Neuron (in vitro differentiated cells): ENCODE measurements around the gene SLC49A3.
"Not testable (repeated sequence)": the region's sequence is repeated elsewhere in the genome, so short reads cannot be mapped to it uniquely, and the experiment has no call there.

Experiments used
- H2AFZ ChIP-seq: one replicate; pipeline ENCODE4 v1.6.1; 2013; ENCODE audit warnings: low read depth, mild to moderate bottlenecking, inconsistent platforms, low read length, moderate library complexity
- H3K27me3 ChIP-seq: one replicate; pipeline ENCODE4 v1.6.1; 2013; ENCODE audit warnings: low read length; ENCODE audit not compliant: insufficient read depth
- H3K36me3 ChIP-seq: one replicate; pipeline ENCODE4 v1.6.1; 2013; ENCODE audit warnings: low read length; ENCODE audit not compliant: insufficient read depth
- H3K4me1 ChIP-seq: one replicate; pipeline ENCODE4 v1.6.1; 2013; ENCODE audit warnings: low read length; ENCODE audit not compliant: insufficient read depth
- H3K4me3 ChIP-seq: 2 replicates; pipeline ENCODE4 v1.5.1; 2013; ENCODE audit warnings: mild to moderate bottlenecking, low read length, moderate library complexity
- H3K9me3 ChIP-seq: one replicate; pipeline ENCODE4 v1.6.1; 2013; ENCODE audit warnings: low read length

The SLC49A3 gene

GRCh38 chr4:688854-689681, at the start of gene SLC49A3:
Gene SLC49A3, minus strand, starts transcription at chr4:689151. Its CDS starts 24 bp downstream, at chr4:689127.
- H3K4me1 ChIP-seq: no peaks in the 10 kb centered on the region
- no peaks in the 10 kb centered on the region for H3K9me3 ChIP-seq
- no peak within 1 kb of the TSS for H2AFZ ChIP-seq
- no peaks in the 10 kb centered on the region for H3K27me3 ChIP-seq
- H3K36me3 ChIP-seq: no peaks in the 10 kb centered on the region
- no peak within 1 kb of the TSS for H3K4me3 ChIP-seq

- H3K36me3 ChIP-seq: peaks cover 79% of the 10 kb centered on the region
- not testable (repeated sequence) for H3K4me1 ChIP-seq, H3K4me3 ChIP-seq, H3K27me3 ChIP-seq, H3K9me3 ChIP-seq, H2AFZ ChIP-seq
Observed at GRCh38 chr4:736561-736960, 47.6 kb upstream of the SLC49A3 start.

- Histone ChIP-seq H3K36me3 (peaks cover 77% of the 10 kb centered on the region), H2AFZ (no peak overlapping the region), H3K4me1 (no peaks in the 10 kb centered on the region), H3K9me3 (peaks cover 3% of the 10 kb centered on the region), H3K4me3 (no peak overlapping the region), H3K27me3 (no peaks in the 10 kb centered on the region)
Observed at GRCh38 chr4:735583-735982, 46.6 kb upstream of the SLC49A3 start.

GRCh38 chr4:734951-735350, 46.0 kb upstream of the SLC49A3 start:
- Histone ChIP-seq H2AFZ (no peak overlapping the region), H3K27me3 (no peaks in the 10 kb centered on the region), H3K4me1 (no peaks in the 10 kb centered on the region), H3K36me3 (peaks cover 74% of the 10 kb centered on the region), H3K4me3 (no peak overlapping the region), H3K9me3 (peaks cover 4% of the 10 kb centered on the region)

- H3K4me1 ChIP-seq: no peaks in the 10 kb centered on the region
- peaks cover 4% of the 10 kb centered on the region for H3K9me3 ChIP-seq
- H2AFZ ChIP-seq: no peak overlapping the region
- no peak overlapping the region for H3K4me3 ChIP-seq
- H3K27me3 ChIP-seq: no peaks in the 10 kb centered on the region
- peaks cover 68% of the 10 kb centered on the region for H3K36me3 ChIP-seq
Observed at GRCh38 chr4:734075-734474, 45.1 kb upstream of the SLC49A3 start.

- H3K36me3 ChIP-seq: peaks cover 64% of the 10 kb centered on the region
Observed at GRCh38 chr4:733631-733980, 44.7 kb upstream of the SLC49A3 start.

GRCh38 chr4:732911-733630, 44.1 kb upstream of the SLC49A3 start:
- Histone ChIP-seq H2AFZ (no peak overlapping the region), H3K36me3 (peaks cover 61% of the 10 kb centered on the region), H3K9me3 (peaks cover 7% of the 10 kb centered on the region), H3K4me3 (no peak overlapping the region), H3K4me1 (no peaks in the 10 kb centered on the region), H3K27me3 (no peaks in the 10 kb centered on the region)

More at GRCh38 chr4:733631-733980, 44.7 kb upstream of the SLC49A3 start:
- H3K27me3 ChIP-seq: no peaks in the 10 kb centered on the region
- H3K4me3 ChIP-seq: no peak overlapping the region
- no peaks in the 10 kb centered on the region for H3K4me1 ChIP-seq
- no peak overlapping the region for H2AFZ ChIP-seq
- peaks cover 4% of the 10 kb centered on the region for H3K9me3 ChIP-seq

GRCh38 chr4:732486-732885, 43.5 kb upstream of the SLC49A3 start:
- no peak overlapping the region for H2AFZ ChIP-seq
- H3K4me3 ChIP-seq: no peak overlapping the region
- H3K27me3 ChIP-seq: no peaks in the 10 kb centered on the region
- H3K9me3 ChIP-seq: peaks cover 7% of the 10 kb centered on the region
- H3K36me3 ChIP-seq: peaks cover 55% of the 10 kb centered on the region
- H3K4me1 ChIP-seq: no peaks in the 10 kb centered on the region

- not testable (repeated sequence) for H2AFZ ChIP-seq, H3K27me3 ChIP-seq, H3K4me1 ChIP-seq, H3K9me3 ChIP-seq, H3K4me3 ChIP-seq
- peaks cover 50% of the 10 kb centered on the region for H3K36me3 ChIP-seq
Observed at GRCh38 chr4:731954-732353, 43.0 kb upstream of the SLC49A3 start.

GRCh38 chr4:730946-731904, 42.3 kb upstream of the SLC49A3 start:
- not testable (repeated sequence) for H3K9me3 ChIP-seq, H3K27me3 ChIP-seq, H2AFZ ChIP-seq, H3K4me1 ChIP-seq, H3K4me3 ChIP-seq
- peaks cover 46% of the 10 kb centered on the region for H3K36me3 ChIP-seq

GRCh38 chr4:730511-730910, 41.6 kb upstream of the SLC49A3 start:
- H3K9me3 ChIP-seq: peaks cover 7% of the 10 kb centered on the region
- no peaks in the 10 kb centered on the region for H3K4me1 ChIP-seq
- H3K36me3 ChIP-seq: peaks cover 43% of the 10 kb centered on the region
- no peak overlapping the region for H2AFZ ChIP-seq
- H3K27me3 ChIP-seq: no peaks in the 10 kb centered on the region
- H3K4me3 ChIP-seq: no peak overlapping the region

- no peak overlapping the region for H3K4me3 ChIP-seq
- H3K9me3 ChIP-seq: peaks cover 6% of the 10 kb centered on the region
- H3K4me1 ChIP-seq: no peaks in the 10 kb centered on the region
- H3K36me3 ChIP-seq: peaks cover 36% of the 10 kb centered on the region
- no peaks in the 10 kb centered on the region for H3K27me3 ChIP-seq
- H2AFZ ChIP-seq: no peak overlapping the region
Observed at GRCh38 chr4:729336-730315, 40.7 kb upstream of the SLC49A3 start.
